HUES64 (cell line): Measurements from ENCODE around the gene ZMYND12.

ENCODE experiments used
- H3K27ac ChIP-seq: 2 replicates; pipeline ENCODE4 v1.7.0; 2013; ENCODE audit warnings: low read depth, low read length, inconsistent platforms
- H3K27me3 ChIP-seq: 2 replicates; pipeline ENCODE4 v1.6.1; 2013; ENCODE audit warnings: mild to moderate bottlenecking, low read length; ENCODE audit not compliant: insufficient read depth
- H3K36me3 ChIP-seq: 2 replicates; pipeline ENCODE4 v1.6.1; 2013; ENCODE audit warnings: mild to moderate bottlenecking, low read length; ENCODE audit not compliant: insufficient read depth
- H3K4me1 ChIP-seq: 2 replicates; pipeline ENCODE4 v1.6.1; 2013; ENCODE audit warnings: mild to moderate bottlenecking, low read length, moderate library complexity; ENCODE audit not compliant: insufficient read depth
- H3K4me3 ChIP-seq: 2 replicates; pipeline ENCODE4 v1.5.1; 2013; ENCODE audit warnings: mild to moderate bottlenecking, low read length, moderate library complexity
- H3K9ac ChIP-seq: 2 replicates; pipeline ENCODE4 v1.6.1; 2013; ENCODE audit warnings: mild to moderate bottlenecking, low read depth, low read length
- H3K9me3 ChIP-seq: 2 replicates; pipeline ENCODE4 v1.6.1; 2013; ENCODE audit warnings: low read depth, low read length; ENCODE audit not compliant: insufficient read depth
- WGBS: fragments of 150-250, 120-280 bp; methylation state at CpG from one replicate; pipeline ENCODE4 v1.1.7; 2013; ENCODE audit warnings: missing lambda C conversion rate; 5-methylcytosine and 5-hydroxymethylcytosine counted together

The ZMYND12 gene

DNA sequence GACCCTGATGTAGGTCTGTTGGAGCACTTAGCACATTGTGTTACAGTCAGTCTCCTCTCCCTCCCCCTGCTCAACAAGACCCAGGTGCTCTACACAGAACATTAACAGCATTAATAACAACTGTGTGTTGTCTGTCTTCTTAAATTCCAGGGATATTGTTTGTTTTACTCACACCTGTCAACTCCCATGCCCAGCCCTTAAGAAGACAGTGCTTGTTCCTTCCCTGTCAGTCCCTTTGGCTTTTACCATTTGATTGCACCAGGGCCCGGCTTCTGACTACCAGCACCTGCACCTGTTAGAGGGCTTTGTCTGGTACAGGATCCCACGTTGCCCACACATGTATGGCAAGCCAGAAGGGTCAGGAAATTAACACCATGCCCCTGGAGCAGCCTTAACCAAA is 63.6 kb downstream of the ZMYND12 start:
- H3K4me3 ChIP-seq, result no peak overlapping the region
- no peak overlapping the region for H3K9ac ChIP-seq
- no peaks in the 10 kb centered on the region for H3K36me3 ChIP-seq
- no peaks in the 10 kb centered on the region for H3K9me3 ChIP-seq
- H3K27ac ChIP-seq, result no peak overlapping the region
- no peaks in the 10 kb centered on the region for H3K27me3 ChIP-seq
- 91% methylated on average over 2 of the region's 2 CpGs for WGBS
- H3K4me1 ChIP-seq, result no peaks in the 10 kb centered on the region

DNA sequence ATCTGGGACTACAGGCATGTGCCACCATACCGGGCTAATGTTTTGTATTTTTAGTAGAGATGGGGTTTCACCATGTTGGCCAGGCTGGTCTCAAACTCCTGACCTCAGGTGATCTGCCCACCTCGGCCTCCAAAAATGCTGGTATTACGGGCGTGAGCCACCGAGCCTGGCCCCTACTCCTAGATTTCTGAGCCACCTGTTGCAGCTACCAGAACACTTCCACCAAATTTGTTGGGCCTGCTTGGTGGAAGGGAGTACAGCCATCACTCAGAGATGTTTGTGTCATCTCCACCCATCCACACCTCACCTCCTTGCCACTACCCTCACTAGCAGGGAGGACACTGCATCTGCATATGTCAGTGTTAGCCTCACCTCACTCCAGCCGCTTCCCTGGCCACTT is 69.8 kb downstream of the ZMYND12 start:
- Histone ChIP-seq H3K9ac (no peak overlapping the region), H3K27ac (no peak overlapping the region), H3K4me3 (no peak overlapping the region), H3K36me3 (no peaks in the 10 kb centered on the region), H3K27me3 (peaks cover 23% of the 10 kb centered on the region), H3K4me1 (peaks cover 12% of the 10 kb centered on the region), H3K9me3 (no peaks in the 10 kb centered on the region)
- 90% methylated on average over 6 of the region's 6 CpGs for WGBS

- WGBS, result 58% methylated on average over 1 of the region's 1 CpG
- no peak overlapping the region for H3K27ac ChIP-seq
Observed at GRCh38 chr1:42385283-42385682, 70.5 kb downstream of the ZMYND12 start.

DNA sequence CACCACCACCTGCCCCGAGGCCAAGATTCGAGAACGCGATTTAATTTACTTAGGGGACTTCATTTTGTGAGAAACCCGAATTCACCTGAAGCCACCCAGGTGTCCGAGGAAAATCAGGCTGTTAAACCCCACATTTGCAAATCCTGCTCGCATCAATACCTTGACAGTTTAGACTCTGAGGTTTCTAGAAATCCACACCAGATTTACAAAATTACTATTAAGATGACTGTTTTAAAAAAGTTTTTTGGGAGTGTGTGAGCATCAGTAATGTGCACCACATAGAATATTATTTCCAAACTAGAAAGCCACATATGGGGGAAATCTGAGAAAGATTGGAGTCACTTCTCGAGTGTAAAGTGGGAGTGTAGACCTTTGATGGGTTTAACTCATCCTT is 74.5 kb downstream of the ZMYND12 start:
- peaks cover 12% of the 10 kb centered on the region for H3K4me1 ChIP-seq
- H3K9me3 ChIP-seq, result no peaks in the 10 kb centered on the region
- H3K27ac ChIP-seq, result no peak overlapping the region
- peaks cover 39% of the 10 kb centered on the region for H3K27me3 ChIP-seq
- peak overlapping the region; percentile 65; the same call in 1 of the 2 replicates for H3K9ac ChIP-seq
- H3K4me3 ChIP-seq, result peak overlapping the region; percentile 64
- 20% methylated on average over 8 of the region's 8 CpGs for WGBS
- H3K36me3 ChIP-seq, result no peaks in the 10 kb centered on the region

More at GRCh38 chr1:42385283-42385682, 70.5 kb downstream of the ZMYND12 start:
- Histone ChIP-seq H3K27me3 (peaks cover 27% of the 10 kb centered on the region), H3K36me3 (no peaks in the 10 kb centered on the region), H3K9ac (no peak overlapping the region), H3K4me1 (peaks cover 12% of the 10 kb centered on the region), H3K4me3 (no peak overlapping the region), H3K9me3 (no peaks in the 10 kb centered on the region)

DNA sequence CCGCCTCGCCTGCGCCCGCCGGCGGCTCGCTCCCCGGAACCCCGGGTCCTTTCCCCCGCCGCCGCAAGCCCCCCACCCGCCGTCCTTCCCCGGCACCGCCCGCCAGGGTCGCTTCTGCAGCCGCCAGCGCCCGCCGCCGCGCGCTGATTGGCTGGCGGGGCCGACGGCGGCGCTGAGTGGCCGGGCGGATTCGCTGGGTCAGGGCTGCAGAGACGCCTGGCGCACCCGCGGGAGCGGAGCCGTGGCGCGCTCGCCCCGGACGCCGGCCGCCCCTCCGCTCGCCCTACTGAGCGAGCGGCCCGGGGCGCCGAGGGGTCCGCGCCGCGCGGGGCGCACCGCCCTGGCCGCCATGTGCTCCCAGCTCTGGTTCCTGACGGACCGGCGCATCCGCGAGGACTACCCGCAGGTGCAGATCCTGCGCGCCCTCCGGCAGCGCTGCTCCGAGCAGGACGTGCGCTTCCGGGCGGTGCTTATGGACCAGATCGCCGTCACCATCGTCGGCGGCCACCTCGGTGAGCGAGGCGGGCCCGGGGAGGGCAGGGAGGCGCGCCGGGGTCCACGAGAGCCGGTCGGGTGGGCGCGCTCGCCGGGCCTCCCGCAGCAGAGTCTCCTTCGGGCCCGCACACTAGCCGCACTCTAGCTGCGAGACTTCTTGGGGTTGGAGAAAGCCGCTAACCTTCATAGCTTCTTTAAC is 75.1 kb downstream of the ZMYND12 start, which contains the start of gene RIMKLA:
Gene RIMKLA (plus strand): TSS at position 207 of the 694 bp plus-strand sequence. CDS start 143 bp downstream, at position 350.
- Histone ChIP-seq H3K4me1 (peaks cover 12% of the 10 kb centered on the region), H3K9ac (peak within 1 kb of the TSS; percentile 65), H3K36me3 (no peaks in the 10 kb centered on the region), H3K4me3 (peak within 1 kb of the TSS; percentile 64), H3K27ac (no peak within 1 kb of the TSS), H3K9me3 (no peaks in the 10 kb centered on the region), H3K27me3 (peaks cover 39% of the 10 kb centered on the region)
- WGBS, result under 1% methylated on average over 101 of the region's 101 CpGs
